ENCODE results near the gene APPBP2.

DNA sequence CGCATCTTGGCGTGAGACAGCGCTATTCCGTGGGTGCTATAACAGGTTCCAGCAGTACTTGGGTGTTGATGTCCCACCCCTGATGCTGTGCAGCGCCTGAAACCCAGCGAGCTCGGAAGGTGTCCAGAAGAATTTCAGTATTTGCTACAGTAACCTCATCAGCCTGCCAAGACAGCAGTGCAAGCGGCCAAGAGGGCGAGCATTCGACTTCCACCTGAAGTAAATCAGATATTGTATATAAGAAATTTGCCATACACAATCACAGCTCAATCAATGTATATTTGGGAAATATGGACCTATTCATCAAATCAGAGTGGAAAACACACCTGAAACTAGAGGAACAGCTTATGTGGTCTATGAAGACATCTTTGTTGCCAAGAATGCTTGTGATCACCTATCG, 13.0 kb downstream of the APPBP2 start:
- TF ChIP-seq REST (IDR thresholded peaks at IDR 0.05; ENCODE audit: low read depth, low read length) = no peak
- TF ChIP-seq, protein P1, sequence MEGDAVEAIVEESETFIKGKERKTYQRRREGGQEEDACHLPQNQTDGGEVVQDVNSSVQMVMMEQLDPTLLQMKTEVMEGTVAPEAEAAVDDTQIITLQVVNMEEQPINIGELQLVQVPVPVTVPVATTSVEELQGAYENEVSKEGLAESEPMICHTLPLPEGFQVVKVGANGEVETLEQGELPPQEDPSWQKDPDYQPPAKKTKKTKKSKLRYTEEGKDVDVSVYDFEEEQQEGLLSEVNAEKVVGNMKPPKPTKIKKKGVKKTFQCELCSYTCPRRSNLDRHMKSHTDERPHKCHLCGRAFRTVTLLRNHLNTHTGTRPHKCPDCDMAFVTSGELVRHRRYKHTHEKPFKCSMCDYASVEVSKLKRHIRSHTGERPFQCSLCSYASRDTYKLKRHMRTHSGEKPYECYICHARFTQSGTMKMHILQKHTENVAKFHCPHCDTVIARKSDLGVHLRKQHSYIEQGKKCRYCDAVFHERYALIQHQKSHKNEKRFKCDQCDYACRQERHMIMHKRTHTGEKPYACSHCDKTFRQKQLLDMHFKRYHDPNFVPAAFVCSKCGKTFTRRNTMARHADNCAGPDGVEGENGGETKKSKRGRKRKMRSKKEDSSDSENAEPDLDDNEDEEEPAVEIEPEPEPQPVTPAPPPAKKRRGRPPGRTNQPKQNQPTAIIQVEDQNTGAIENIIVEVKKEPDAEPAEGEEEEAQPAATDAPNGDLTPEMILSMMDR (IDR thresholded peaks at IDR 0.05) = no peak
- TF ChIP-seq SMC3 (IDR thresholded peaks at IDR 0.05; ENCODE audit: low read depth, low read length) = no peak
- no peak for TF ChIP-seq MXI1 (IDR thresholded peaks at IDR 0.05; ENCODE audit: low read depth, low read length)
- TF ChIP-seq FOXJ3 (CRISPR knock-in tag; IDR thresholded peaks at IDR 0.05) = no peak
- TF ChIP-seq TAF1 (IDR thresholded peaks at IDR 0.05; ENCODE audit: borderline replicate concordance, low read depth, low read length) = no peak
- no peak for TF ChIP-seq POLR2AphosphoS5 (IDR thresholded peaks at IDR 0.05; ENCODE audit: low read depth, low read length)
